ENCODE results near the gene BCL11B. TPM values are rescaled to one million over a fixed set of nuclear protein-coding genes. Genes with fewer than 3 reads are reported as not detected.

Gene BCL11B
- total and polyA plus RNA-seq, 2 donors (not counting 1 experiment from before 2014, with no cell fraction given) = 0.33 to 0.42 TPM

- Histone ChIP-seq H3K36me3 (replicated peaks in 1 of 2; ENCODE audit: control extremely low read depth in 1 of 2, control insufficient read depth in 1 of 2, extremely low read depth in 1 of 2, insufficient read depth in 2 of 2, low read length in 1 of 2) (no peaks in the 10 kb centered on the region), H4K20me1 (ENCODE audit: control insufficient read depth, insufficient read depth, low read length, poor library complexity, severe bottlenecking) (no peaks in the 10 kb centered on the region), H2AFZ (ENCODE audit: insufficient read depth, low read depth, low read length, poor library complexity, severe bottlenecking) (no peak overlapping the region), H3K9ac (ENCODE audit: low read length) (no peak overlapping the region), H3K27me3 (replicated peaks in 1 of 4; ENCODE audit: control extremely low read depth in 1 of 4, control insufficient read depth in 3 of 4, insufficient read depth in 4 of 4, low read length in 3 of 4) (peaks cover 0 to 3% (median 0%) of the 10 kb centered on the region in 4 experiments), H3K4me2 (replicated peaks; ENCODE audit: low read depth, low read length, poor library complexity, severe bottlenecking) (no peak overlapping the region), H3K79me2 (ENCODE audit: control insufficient read depth, insufficient read depth, low read length) (no peaks in the 10 kb centered on the region), H3K27ac (ENCODE audit: low read length in 2 of 2) (no peak overlapping the region), H3K4me3 (ENCODE audit: control extremely low read depth in 1 of 5, extremely low read depth in 1 of 5, insufficient read depth in 1 of 5, low read depth in 2 of 5, low read length in 4 of 5) (no peak overlapping the region), H3K4me1 (ENCODE audit: control insufficient read depth in 2 of 2, insufficient read depth in 2 of 2, low read length in 2 of 2) (no peaks in the 10 kb centered on the region), H3K9me3 (ENCODE audit: control extremely low read depth in 1 of 3, control insufficient read depth in 2 of 3, insufficient read depth in 1 of 3, low read length in 2 of 3) (peaks cover 0 to 47% (median 0%) of the 10 kb centered on the region in 3 donors)
- DNase-seq (no peak), ATAC-seq (ENCODE audit: low read depth) (no peak)
- Mint-ChIP-seq H3K27me3 (peaks cover 3% of the 10 kb centered on the region), H3K27ac (no peak overlapping the region), H3K9me3 (ENCODE audit: insufficient read depth) (no peaks in the 10 kb centered on the region), H3K4me3 (no peak overlapping the region), H3K4me1 (no peaks in the 10 kb centered on the region)
- POLR2A ChIA-PET = no interaction called here
- TF ChIP-seq EZH2 (IDR thresholded peaks at IDR 0.05; ENCODE audit: borderline replicate concordance, insufficient read depth, low read depth, low read length, poor library complexity, severe bottlenecking) (no peak), CTCF (IDR thresholded peaks at IDR 0.05) (no peak)
- intact Hi-C loops (cut with micrococcal nuclease) = no loop called here
- 92% methylated on average over 12 of the region's 17 CpGs for WGBS (ENCODE audit: insufficient coverage)
- CTCF ChIA-PET = no interaction called here
Observed at GRCh38 chr14:99120526-99121318, 151.3 kb downstream of the BCL11B start.
